ENCODE measurements around the gene KCNJ12.
A peak's percentile ranks its signal among the peaks of the same experiment; 100 is the strongest.
"Not testable (repeated sequence)": the region's sequence is repeated elsewhere in the genome, so short reads cannot be mapped to it uniquely, and the experiment has no call there.

Gene KCNJ12

DNA sequence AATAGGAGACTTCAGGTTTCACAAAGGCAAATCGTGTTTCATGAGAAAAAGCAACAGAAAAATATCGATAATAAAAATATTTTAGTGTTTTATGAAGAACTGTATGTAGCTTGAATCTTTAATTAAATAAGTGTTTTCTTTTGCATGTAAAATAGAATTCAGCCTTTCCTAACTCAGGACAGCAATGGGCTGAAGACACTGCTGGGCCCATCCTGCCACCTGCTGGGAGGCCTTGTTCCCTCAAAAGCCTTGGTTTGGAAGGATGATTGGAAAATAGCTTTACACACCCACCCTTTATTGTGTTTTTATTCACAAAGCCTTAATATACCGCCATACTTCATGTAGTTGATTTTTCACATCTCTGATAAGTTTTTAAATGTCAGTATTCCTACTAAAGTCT, 73.7 kb downstream of the KCNJ12 start:
- TF ChIP-seq CTCF (IDR thresholded peaks at IDR 0.05): peak; percentile 42
- not testable (repeated sequence) for H3K27ac ChIP-seq

DNA sequence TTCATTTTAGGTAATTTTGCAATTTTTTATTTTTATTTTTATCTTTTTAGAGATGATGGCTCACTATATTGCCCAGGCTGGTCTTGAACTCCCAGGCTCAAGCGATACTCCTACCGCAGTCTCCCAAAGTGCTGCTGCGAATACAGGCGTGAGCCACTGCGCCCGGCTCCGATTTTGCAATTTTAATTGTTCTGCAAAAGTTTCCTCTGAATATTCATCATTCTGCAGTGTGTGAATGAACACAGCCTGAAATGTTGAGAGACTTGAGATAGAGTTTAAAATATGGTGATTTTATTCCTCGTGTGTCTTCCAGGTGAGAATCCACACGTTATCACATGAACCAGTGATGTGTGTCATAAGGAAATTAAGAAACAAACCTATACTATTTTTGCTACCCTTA, 75.8 kb downstream of the KCNJ12 start:
- TF ChIP-seq ZFX (IDR thresholded peaks at IDR 0.05; ENCODE audit: borderline replicate concordance) (no peak), CTCF (IDR thresholded peaks at IDR 0.05) (no peak)
- no peak overlapping the region for H3K27ac ChIP-seq

GRCh38 chr17:21452377-21453143, 76.4 kb downstream of the KCNJ12 start:
- no peak for TF ChIP-seq ZFX (IDR thresholded peaks at IDR 0.05; ENCODE audit: borderline replicate concordance)
- peak; percentile 72 for TF ChIP-seq CTCF (IDR thresholded peaks at IDR 0.05)
- H3K27ac ChIP-seq: no peak overlapping the region

- no peak overlapping the region for H3K27ac ChIP-seq
These were observed 77.2 kb downstream of the KCNJ12 start for GRCh38 chr17:21453144-21453898.

DNA sequence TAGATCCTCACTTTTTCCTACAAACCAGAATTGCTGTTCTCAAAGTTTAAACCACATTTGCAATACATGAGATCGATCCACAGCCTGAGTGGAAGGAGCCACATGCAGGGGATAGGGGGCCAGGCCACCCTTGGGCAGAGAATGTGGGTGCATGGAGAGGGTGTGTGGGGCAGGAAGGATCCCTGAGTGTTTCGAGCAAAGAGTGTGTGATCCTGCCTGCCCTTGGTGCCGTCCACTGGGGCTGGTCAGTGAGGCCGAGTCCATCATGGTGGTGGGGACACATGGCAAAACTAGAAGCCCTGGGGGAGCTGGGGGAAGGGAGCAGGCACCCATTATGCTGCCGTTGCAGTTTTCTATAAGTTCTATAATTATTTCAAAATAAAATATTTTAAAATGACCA, 77.8 kb downstream of the KCNJ12 start:
- H3K27ac ChIP-seq: not testable (repeated sequence)

More at GRCh38 chr17:21453144-21453898, 77.2 kb downstream of the KCNJ12 start:
- no peak for TF ChIP-seq ZFX (IDR thresholded peaks at IDR 0.05; ENCODE audit: borderline replicate concordance)
- no peak for TF ChIP-seq CTCF (IDR thresholded peaks at IDR 0.05)

- TF ChIP-seq CTCF (IDR thresholded peaks at IDR 0.05): no peak
- no peak for TF ChIP-seq ZFX (IDR thresholded peaks at IDR 0.05; ENCODE audit: borderline replicate concordance)
- H3K27ac ChIP-seq: no peak overlapping the region
These were observed 78.3 kb downstream of the KCNJ12 start for GRCh38 chr17:21454441-21454840.

DNA sequence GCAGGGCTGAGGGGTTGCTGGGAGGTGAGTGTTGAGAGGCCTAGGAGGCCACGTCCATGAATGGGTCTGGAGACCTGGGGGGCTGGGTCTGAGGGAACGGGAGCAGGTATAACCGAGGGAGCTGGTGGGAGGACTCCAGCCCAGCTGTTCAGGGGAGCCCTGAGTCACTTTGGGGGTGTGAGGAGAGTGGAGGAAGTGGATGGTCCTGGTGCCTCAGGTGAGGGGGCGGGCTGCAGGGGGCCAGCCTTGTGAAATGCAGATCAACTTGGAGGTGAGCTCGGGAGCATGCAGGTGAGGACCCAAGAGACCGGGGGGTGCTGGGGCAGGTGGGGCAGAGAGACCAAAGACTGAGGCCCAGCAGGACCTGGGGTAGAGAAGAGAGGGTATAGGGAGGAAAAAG, 79.6 kb downstream of the KCNJ12 start:
- TF ChIP-seq ZFX (IDR thresholded peaks at IDR 0.05; ENCODE audit: borderline replicate concordance) (no peak), CTCF (IDR thresholded peaks at IDR 0.05) (no peak)
- H3K27ac ChIP-seq: no peak overlapping the region

DNA sequence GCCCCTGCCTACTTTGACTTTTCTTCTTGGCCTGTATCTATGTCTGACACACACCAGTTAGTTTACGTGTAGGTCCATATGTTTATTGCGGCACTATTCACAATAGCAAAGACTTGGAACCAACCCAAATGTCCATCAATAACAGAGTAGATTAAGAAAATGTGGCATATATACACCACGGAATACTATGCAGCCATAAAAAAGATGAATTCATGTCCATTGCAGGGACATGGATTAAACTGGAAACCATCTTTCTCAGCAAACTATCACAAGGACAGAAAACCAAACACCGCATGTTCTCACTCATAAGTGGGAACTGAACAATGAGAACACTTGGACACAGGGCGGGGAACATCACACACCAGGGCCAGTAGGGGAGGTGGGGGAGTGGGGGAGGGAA, 80.3 kb downstream of the KCNJ12 start:
- H3K27ac ChIP-seq: not testable (repeated sequence)

Data from 22Rv1 (cell line).